ENCODE measurements around the gene PPP1CB.

The PPP1CB gene

GRCh38 chr2:28833740-28834470 is 82.3 kb downstream of the PPP1CB start:
- Histone ChIP-seq H3K4me3 (no peak overlapping the region), H3K27ac (no peak overlapping the region), H3K27me3 (no peaks in the 10 kb centered on the region), H3K9ac (no peak overlapping the region), H3K9me3 (replicated peaks in 1 of 11) (peaks cover 0 to 7% (median 0%) of the 10 kb centered on the region in 11 experiments; a peak in 2 of 22 replicates), H3K36me3 (no peaks in the 10 kb centered on the region), H4K20me1 (no peaks in the 10 kb centered on the region), H3K4me2 (no peak overlapping the region), H3K4me1 (no peaks in the 10 kb centered on the region)
- TF ChIP-seq Cebpa-rat (IDR thresholded peaks at IDR 0.05) = no peak

- H3K36me3 ChIP-seq = no peaks in the 10 kb centered on the region; a peak in 1 of 22 replicates
- no peaks in the 10 kb centered on the region for H3K4me1 ChIP-seq
- no peak overlapping the region for H3K4me2 ChIP-seq
- no peak for TF ChIP-seq Cebpa-rat (IDR thresholded peaks at IDR 0.05)
- peaks cover 0 to 7% (median 0%) of the 10 kb centered on the region in 11 experiments; a peak in 2 of 22 replicates for H3K9me3 ChIP-seq (replicated peaks in 1 of 11)
- no peaks in the 10 kb centered on the region for H4K20me1 ChIP-seq
- no peak overlapping the region for H3K9ac ChIP-seq
- H3K4me3 ChIP-seq = no peak overlapping the region
- no peaks in the 10 kb centered on the region for H3K27me3 ChIP-seq
- H3K27ac ChIP-seq = no peak overlapping the region
Measured at GRCh38 chr2:28835781-28836180, 84.2 kb downstream of the PPP1CB start.

- TF ChIP-seq Cebpa-rat (IDR thresholded peaks at IDR 0.05) = no peak
Measured at GRCh38 chr2:28838971-28839370, 87.3 kb downstream of the PPP1CB start.

GRCh38 chr2:28842042-28842441 is 90.4 kb downstream of the PPP1CB start:
- no peaks in the 10 kb centered on the region for H3K27me3 ChIP-seq
- peaks cover 2 to 34% (median 12%) of the 10 kb centered on the region in 11 experiments; a peak in 16 of 22 replicates for H3K36me3 ChIP-seq
- no peak overlapping the region for H3K4me3 ChIP-seq
- H3K4me1 ChIP-seq = no peaks in the 10 kb centered on the region
- no peak overlapping the region for H3K27ac ChIP-seq
- H3K4me2 ChIP-seq = no peak overlapping the region
- H3K9me3 ChIP-seq (replicated peaks in 1 of 11) = no peaks in the 10 kb centered on the region
- H3K9ac ChIP-seq = no peak overlapping the region
- no peaks in the 10 kb centered on the region for H4K20me1 ChIP-seq
- TF ChIP-seq Cebpa-rat (IDR thresholded peaks at IDR 0.05) = no peak

More at GRCh38 chr2:28838971-28839370, 87.3 kb downstream of the PPP1CB start:
- H3K36me3 ChIP-seq = peaks cover 0 to 8% (median 0%) of the 10 kb centered on the region in 11 experiments; a peak in 4 of 22 replicates
- no peak overlapping the region for H3K27ac ChIP-seq
- H3K9me3 ChIP-seq (replicated peaks in 1 of 11) = peaks cover 0 to 5% (median 0%) of the 10 kb centered on the region in 11 experiments; a peak in 2 of 22 replicates
- no peaks in the 10 kb centered on the region for H4K20me1 ChIP-seq
- H3K27me3 ChIP-seq = no peaks in the 10 kb centered on the region
- H3K4me1 ChIP-seq = no peaks in the 10 kb centered on the region
- H3K4me3 ChIP-seq = no peak overlapping the region
- no peak overlapping the region for H3K4me2 ChIP-seq
- no peak overlapping the region for H3K9ac ChIP-seq

Measured in BLaER1 treated with 17β-estradiol and CSF1 and Interleukin-3, amounts not matched to agents 10 nM and 100 nM (cell line).